ENCODE data around the gene NPR3. TPM values are rescaled to one million over a fixed set of nuclear protein-coding genes. Genes with fewer than 3 reads are reported as not detected.

The NPR3 gene
- total and polyA plus RNA-seq, 5 donors: 12.6 to 85.3 (median 62.3) TPM

DNA sequence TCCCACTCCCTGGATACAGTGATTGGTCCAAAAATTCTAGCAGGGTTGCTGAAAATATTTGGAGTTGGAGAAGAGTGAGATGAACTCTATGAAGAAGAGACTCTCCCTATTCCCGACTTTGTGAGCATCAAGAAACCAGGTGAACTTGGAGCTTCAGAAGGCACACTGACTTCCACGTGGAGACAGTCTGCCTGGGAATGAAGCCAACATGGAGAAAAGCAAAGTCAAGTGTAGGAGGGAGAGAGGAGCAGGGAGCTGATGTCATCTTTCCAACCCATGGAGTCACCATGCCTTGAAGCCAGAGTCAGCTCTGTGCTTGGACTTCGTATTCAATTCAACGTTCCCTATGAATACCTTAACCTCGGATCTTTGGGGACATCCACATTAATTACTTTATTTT is 125.1 kb downstream of the NPR3 start:
- 79% methylated on average over 5 of the region's 5 CpGs for WGBS
- ATAC-seq: no peak
- no peaks in the 10 kb centered on the region for H3K27me3 ChIP-seq (ENCODE audit: control insufficient read depth, insufficient read depth)

DNA sequence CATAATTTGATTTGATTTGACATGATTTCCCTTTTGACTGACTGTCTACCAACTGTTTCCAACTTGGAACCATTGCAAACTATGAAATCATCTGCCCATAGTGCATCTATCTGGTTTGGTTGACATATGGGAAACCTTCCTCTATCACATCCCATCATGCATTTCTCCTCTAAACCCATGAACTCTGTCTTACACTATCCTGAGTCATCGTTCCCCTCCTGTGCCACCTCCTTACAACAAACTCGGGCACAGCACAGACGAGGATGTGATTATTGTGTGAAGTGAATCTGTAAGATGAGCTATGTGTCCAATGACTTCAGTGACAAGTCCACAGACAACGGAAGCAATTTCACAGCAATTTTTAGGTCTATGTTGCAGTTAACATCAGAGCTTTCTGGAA is 126.1 kb downstream of the NPR3 start:
- intact Hi-C loops (cut with DNase I): no loop called here
- H3K4me3 ChIP-seq (ENCODE audit: low read length): no peak overlapping the region
- no peak for ATAC-seq

More for the DNA sequence above, 125.1 kb downstream of the NPR3 start:
- no peak for DNase-seq
- no peak overlapping the region for H3K27ac ChIP-seq (ENCODE audit: low read length)
- peaks cover 3% of the 10 kb centered on the region for H3K9me3 ChIP-seq (ENCODE audit: control insufficient read depth, low read length)
- no peak overlapping the region for H3K4me3 ChIP-seq (ENCODE audit: low read length)
- no peaks in the 10 kb centered on the region for H3K4me1 ChIP-seq (ENCODE audit: control insufficient read depth, insufficient read depth, low read length)
- intact Hi-C loops (cut with DNase I): no loop called here

DNA sequence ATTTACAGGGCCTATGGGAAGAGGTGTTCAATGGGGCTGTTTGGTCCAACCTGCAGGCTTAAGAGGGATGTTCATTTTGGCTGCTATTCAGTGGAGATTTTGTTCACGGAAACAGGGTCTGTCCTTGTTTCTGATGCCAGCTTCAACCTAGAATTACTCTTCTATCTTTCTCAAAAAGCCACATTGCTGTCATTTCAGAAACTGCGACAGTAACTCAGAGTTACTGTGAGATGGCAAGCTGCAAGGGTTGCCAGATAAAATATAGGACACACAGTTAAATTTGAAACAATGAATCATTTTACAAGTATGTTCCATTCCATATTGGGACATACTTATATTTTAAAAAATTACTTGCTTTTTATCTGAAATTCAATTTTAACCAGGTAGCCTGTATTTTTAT is 128.0 kb downstream of the NPR3 start:
- intact Hi-C loops (cut with DNase I): no loop called here

More for the DNA sequence above, 126.1 kb downstream of the NPR3 start:
- no peak overlapping the region for H3K27ac ChIP-seq (ENCODE audit: low read length)
- DNase-seq: no peak
- 73% methylated on average over 4 of the region's 4 CpGs for WGBS
- no peaks in the 10 kb centered on the region for H3K27me3 ChIP-seq (ENCODE audit: control insufficient read depth, insufficient read depth)
- H3K4me1 ChIP-seq (ENCODE audit: control insufficient read depth, insufficient read depth, low read length): no peaks in the 10 kb centered on the region
- H3K9me3 ChIP-seq (ENCODE audit: control insufficient read depth, low read length): peaks cover 3% of the 10 kb centered on the region

DNA sequence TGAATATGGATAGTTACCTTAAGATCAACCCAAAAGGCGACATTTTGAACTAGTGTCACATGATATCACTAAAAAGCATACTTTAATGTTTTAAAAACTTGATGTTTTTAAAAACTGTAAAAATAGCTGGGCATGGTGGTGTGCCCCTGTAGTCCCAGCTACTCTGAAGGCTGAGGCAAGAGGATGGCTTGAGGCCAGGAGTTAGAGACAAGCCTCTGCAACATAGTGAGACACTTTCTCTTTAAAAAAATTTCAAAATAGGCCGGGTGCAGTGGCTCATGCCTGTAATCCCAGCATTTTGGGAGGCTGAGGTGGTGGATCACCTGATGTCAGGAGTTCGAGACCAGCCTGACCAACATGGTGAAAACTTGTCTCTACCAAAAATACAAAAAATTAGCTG is 129.5 kb downstream of the NPR3 start:
- intact Hi-C loops (cut with DNase I): loop anchor here in 1 of 4 donors (10.0 kb wide), 1 partner anchor 126 kb away; the partner anchor contains the start of gene NPR3
- no peaks in the 10 kb centered on the region for H3K4me1 ChIP-seq (ENCODE audit: control insufficient read depth, insufficient read depth, low read length)
- DNase-seq: no peak
- H3K4me3 ChIP-seq (ENCODE audit: low read length): no peak overlapping the region
- no peak for ATAC-seq
- no peaks in the 10 kb centered on the region for H3K27me3 ChIP-seq (ENCODE audit: control insufficient read depth, insufficient read depth)
- WGBS: 77% methylated on average over 3 of the region's 3 CpGs
- peaks cover 3% of the 10 kb centered on the region for H3K9me3 ChIP-seq (ENCODE audit: control insufficient read depth, low read length)
- H3K27ac ChIP-seq (ENCODE audit: low read length): no peak overlapping the region

More for the DNA sequence above, 128.0 kb downstream of the NPR3 start:
- 82% methylated on average over 2 of the region's 2 CpGs for WGBS
- DNase-seq (no peak), ATAC-seq (no peak)
- peaks cover 3% of the 10 kb centered on the region for H3K9me3 ChIP-seq (ENCODE audit: control insufficient read depth, low read length)
- no peak overlapping the region for H3K4me3 ChIP-seq (ENCODE audit: low read length)
- no peak overlapping the region for H3K27ac ChIP-seq (ENCODE audit: low read length)
- no peaks in the 10 kb centered on the region for H3K4me1 ChIP-seq (ENCODE audit: control insufficient read depth, insufficient read depth, low read length)
- no peaks in the 10 kb centered on the region for H3K27me3 ChIP-seq (ENCODE audit: control insufficient read depth, insufficient read depth)

Other genes with a start within 250 kb of the NPR3 start
- 100 to 1,000 TPM; 209 to 237 (median 223) TPM for gene SUB1, start 125.8 kb upstream of the NPR3 start, total RNA-seq
- gene SUB1, start 125.8 kb upstream of the NPR3 start, polyA plus RNA-seq: 201 TPM

Measured in right cardiac atrium (tissue), 5 donors.